Brain microvascular endothelial cell (primary cell): Measurements from ENCODE around the gene EPHB6.

Source experiments
- DNase-seq: peaks from one replicate; pipeline ENCODE4 v3.0.0-alpha.2; 2020
- H3K27ac ChIP-seq: fragments of 250-450 bp; sonication (Bioruptor Pico); 2 replicates; pipeline ENCODE4 v1.5.1; 2020; ENCODE audit warnings: mild to moderate bottlenecking, moderate library complexity
- H3K27me3 ChIP-seq: fragments of 250-450 bp; sonication (Bioruptor Pico); replicated peaks from 2 replicates; pipeline ENCODE4 v1.5.1; 2020; ENCODE audit warnings: mild to moderate bottlenecking
- H3K36me3 ChIP-seq: fragments of 250-450 bp; sonication (Bioruptor Pico); replicated peaks from 2 replicates; pipeline ENCODE4 v1.5.1; 2020; ENCODE audit warnings: mild to moderate bottlenecking
- H3K4me3 ChIP-seq: 2 replicates; pipeline ENCODE4 v1.5.1; 2011; ENCODE audit warnings: low read depth, mild to moderate bottlenecking, control low read depth, low read length, moderate library complexity
- CTCF ChIP-seq: IDR thresholded peaks from 2 replicates; pipeline ENCODE4 v1.5.1; 2011; ENCODE audit warnings: low read depth, mild to moderate bottlenecking, moderate library complexity, low read length, control low read depth, inconsistent platforms; ENCODE audit errors: missing control alignments
- in situ Hi-C: cut with HindIII; loops from 2 replicates; pipeline ENCODE4 v1.10.0; 2017; ENCODE audit warnings: low sequenced_read_pairs, low pct_ligation_motif_present

Gene EPHB6

GRCh38 chr7:142894112-142894984, 39.5 kb downstream of the EPHB6 start:
- Histone ChIP-seq H3K27me3 (peaks cover 5% of the 10 kb centered on the region), H3K36me3 (no peaks in the 10 kb centered on the region), H3K27ac (no peak overlapping the region), H3K4me3 (no peak overlapping the region)
- TF ChIP-seq CTCF, result no peak
- no peak for DNase-seq
- in situ Hi-C loops, result no loop called here

- no peaks in the 10 kb centered on the region for H3K36me3 ChIP-seq
- no peak for TF ChIP-seq CTCF
- H3K27me3 ChIP-seq, result peaks cover 5% of the 10 kb centered on the region
- no peak for DNase-seq
- no peak overlapping the region for H3K27ac ChIP-seq
- no peak overlapping the region for H3K4me3 ChIP-seq
- in situ Hi-C loops, result no loop called here
Observed at GRCh38 chr7:142894985-142895593, 40.2 kb downstream of the EPHB6 start.

- no peak for DNase-seq
- no peak overlapping the region for H3K4me3 ChIP-seq
- no peak for TF ChIP-seq CTCF
- no peak overlapping the region for H3K27ac ChIP-seq
- in situ Hi-C loops, result no loop called here
- peaks cover 5% of the 10 kb centered on the region for H3K27me3 ChIP-seq
- H3K36me3 ChIP-seq, result no peaks in the 10 kb centered on the region
Observed at GRCh38 chr7:142896151-142896550, 41.3 kb downstream of the EPHB6 start.

- H3K4me3 ChIP-seq, result no peak overlapping the region
Observed at GRCh38 chr7:142896741-142897379, 42.0 kb downstream of the EPHB6 start.

GRCh38 chr7:142897691-142898090, 42.8 kb downstream of the EPHB6 start:
- Histone ChIP-seq H3K27me3 (peaks cover 5% of the 10 kb centered on the region), H3K36me3 (no peaks in the 10 kb centered on the region), H3K27ac (no peak overlapping the region), H3K4me3 (no peak overlapping the region)
- DNase-seq, result no peak
- TF ChIP-seq CTCF, result no peak
- in situ Hi-C loops, result no loop called here

More at GRCh38 chr7:142896741-142897379, 42.0 kb downstream of the EPHB6 start:
- Histone ChIP-seq H3K27ac (no peak overlapping the region), H3K36me3 (no peaks in the 10 kb centered on the region), H3K27me3 (peaks cover 5% of the 10 kb centered on the region)
- in situ Hi-C loops, result no loop called here
- no peak for TF ChIP-seq CTCF
- DNase-seq, result no peak
